GM10847 (cell line): Measurements from ENCODE around the gene RIN3.

Source experiments
- POLR2A ChIP-seq: IDR thresholded peaks from 2 replicates; pipeline ENCODE4 v1.6.1; 2011; ENCODE audit not compliant: insufficient read length; ENCODE audit errors: extremely low read depth

Gene RIN3

GRCh38 chr14:92549105-92549858 lies 35.7 kb downstream of the RIN3 start:
- no peak for TF ChIP-seq POLR2A

- no peak for TF ChIP-seq POLR2A
Observed at GRCh38 chr14:92549859-92550230, 36.3 kb downstream of the RIN3 start.

GRCh38 chr14:92551044-92551841 lies 37.7 kb downstream of the RIN3 start:
- TF ChIP-seq POLR2A: no peak

- TF ChIP-seq POLR2A: no peak
Observed at GRCh38 chr14:92552066-92552465, 38.5 kb downstream of the RIN3 start.

GRCh38 chr14:92553438-92553837 lies 39.9 kb downstream of the RIN3 start:
- TF ChIP-seq POLR2A: no peak

GRCh38 chr14:92555465-92556111 lies 42.0 kb downstream of the RIN3 start:
- TF ChIP-seq POLR2A: no peak

- no peak for TF ChIP-seq POLR2A
Observed at GRCh38 chr14:92556255-92556741, 42.7 kb downstream of the RIN3 start.

GRCh38 chr14:92556863-92557543 lies 43.4 kb downstream of the RIN3 start:
- no peak for TF ChIP-seq POLR2A

- TF ChIP-seq POLR2A: no peak
Observed at GRCh38 chr14:92557544-92557912, 43.9 kb downstream of the RIN3 start.

- no peak for TF ChIP-seq POLR2A
Observed at GRCh38 chr14:92558319-92558718, 44.7 kb downstream of the RIN3 start.

- no peak for TF ChIP-seq POLR2A
Observed at GRCh38 chr14:92559486-92559885, 45.9 kb downstream of the RIN3 start.

GRCh38 chr14:92560106-92560865 lies 46.7 kb downstream of the RIN3 start:
- TF ChIP-seq POLR2A: no peak

- no peak for TF ChIP-seq POLR2A
Observed at GRCh38 chr14:92561906-92562479, 48.4 kb downstream of the RIN3 start.

GRCh38 chr14:92563359-92563758 lies 49.8 kb downstream of the RIN3 start:
- no peak for TF ChIP-seq POLR2A
